NCI-H1417 treated with DMSO at 0.1 percent for 48 hours (cell line): ENCODE results near the gene EXD3.
"Not testable (repeated sequence)": the region's sequence is repeated elsewhere in the genome, so short reads cannot be mapped to it uniquely, and the experiment has no call there.

Experiments
- DNase-seq: peaks from one replicate; lab custom pipeline; 2025; lab: John Stamatoyannopoulos, UW

EXD3 gene

DNA sequence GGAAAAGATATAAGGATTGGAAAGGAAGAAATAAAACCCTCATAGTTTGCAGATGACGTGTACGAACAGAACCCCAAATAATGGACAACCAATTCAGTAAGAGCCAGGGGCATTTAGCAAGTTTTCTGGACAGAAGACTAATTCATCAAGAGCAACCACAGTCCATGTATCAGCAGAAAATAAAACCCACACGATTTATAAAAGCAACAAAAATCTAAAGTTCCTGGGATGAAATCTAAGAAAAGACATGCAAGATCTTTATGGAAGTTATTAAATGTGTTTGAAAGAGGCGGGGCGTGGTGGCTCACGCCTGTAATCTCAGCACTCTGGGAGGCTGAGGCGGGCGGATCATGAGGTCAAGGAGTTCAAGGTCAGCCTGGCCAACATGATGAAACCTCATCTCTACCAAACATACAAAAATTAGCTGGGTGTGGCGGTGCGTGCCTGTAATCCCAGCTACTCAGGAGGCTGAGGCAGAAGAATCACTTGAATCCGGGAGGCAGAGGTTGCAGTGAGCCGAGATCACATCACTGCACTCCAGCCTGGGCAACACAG lies 83.0 kb downstream of the EXD3 start:
- not testable (repeated sequence) for DNase-seq

DNA sequence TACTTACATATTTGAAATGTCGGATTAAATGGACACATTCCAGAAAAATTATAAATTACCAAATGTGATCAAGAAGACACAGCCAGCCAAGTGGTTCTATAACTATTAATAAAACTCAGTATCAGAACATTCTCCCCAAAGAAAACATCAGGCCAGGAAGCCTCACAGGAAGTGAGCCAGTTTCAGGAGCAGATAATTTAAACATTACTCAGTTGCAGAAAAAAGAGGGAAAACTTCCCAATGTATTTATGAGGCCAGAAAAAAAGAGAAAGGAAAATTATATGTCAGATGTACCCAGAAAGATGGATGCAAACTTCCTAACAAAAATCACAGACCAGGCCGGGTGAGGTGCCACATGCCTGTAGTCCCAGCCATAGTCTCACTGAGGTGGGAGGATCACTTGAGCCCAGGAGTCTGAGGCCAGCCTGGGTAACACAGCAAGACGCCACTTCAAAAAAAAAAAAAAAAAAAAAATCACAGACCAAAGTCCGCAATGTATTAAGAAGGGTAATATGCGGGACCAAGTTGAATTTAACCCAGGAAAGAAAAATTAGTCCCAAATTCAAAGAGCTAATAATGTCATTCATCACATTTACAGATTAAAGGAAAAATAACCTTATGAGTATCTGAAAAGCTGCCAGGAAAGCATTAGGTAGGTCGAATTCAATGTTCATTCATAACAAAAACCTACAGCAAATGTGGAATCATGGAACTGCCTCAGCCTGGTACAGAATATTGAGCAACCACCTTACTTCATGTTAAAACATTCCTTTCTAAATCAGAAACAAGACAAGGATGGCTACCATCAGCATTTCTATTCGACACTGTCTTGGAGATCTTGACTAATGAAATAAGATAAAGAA lies 83.7 kb downstream of the EXD3 start:
- no peak for DNase-seq

DNA sequence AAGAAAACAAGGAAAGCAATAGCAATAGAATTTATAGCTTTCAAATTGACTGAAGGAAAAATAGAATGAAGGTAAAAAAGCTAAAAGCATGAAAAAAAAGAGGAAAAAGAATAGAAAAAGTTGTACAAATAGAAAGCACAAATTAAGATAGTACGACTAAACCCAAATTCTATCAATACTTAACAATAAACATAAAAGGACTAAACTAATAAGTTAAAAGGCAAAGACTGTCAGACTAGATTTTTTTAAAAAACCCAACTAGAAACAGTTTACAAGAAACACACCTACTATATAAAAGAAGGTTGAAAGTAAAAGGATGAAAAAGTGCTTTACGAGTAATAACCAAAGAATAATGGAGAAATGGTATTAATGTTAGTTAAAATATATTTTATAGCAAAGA lies 86.2 kb downstream of the EXD3 start:
- no peak for DNase-seq

DNA sequence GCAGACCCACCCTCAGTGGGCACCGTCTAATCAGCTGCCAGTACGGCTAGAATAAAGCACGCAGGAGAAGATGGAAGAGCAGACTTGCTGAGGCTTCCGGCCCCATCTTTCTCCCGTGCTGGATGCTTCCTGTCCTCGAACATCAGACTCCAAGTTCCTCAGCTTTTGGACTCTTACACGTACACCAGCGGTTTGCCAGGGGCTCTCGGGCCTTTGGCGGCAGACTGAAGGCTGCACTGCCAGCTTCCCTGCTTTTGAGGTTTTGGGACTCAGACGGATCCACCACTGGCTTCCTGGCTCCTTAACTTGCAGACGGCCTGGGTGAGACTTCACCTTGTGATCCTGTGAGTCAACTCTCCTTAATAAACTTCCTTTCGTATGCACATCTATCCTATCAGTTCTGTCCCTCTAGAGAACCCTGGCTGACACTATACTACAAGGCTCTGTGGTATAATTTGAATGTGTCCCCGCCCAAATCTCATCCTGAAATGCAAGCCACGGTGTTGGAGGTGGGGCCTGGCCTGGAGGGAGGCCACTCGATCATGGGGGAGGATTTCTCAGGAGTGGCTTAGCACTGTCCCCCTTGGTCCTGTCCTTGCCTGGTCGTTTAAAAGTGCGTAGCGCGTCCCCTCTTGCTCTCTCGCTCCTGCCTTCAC lies 89.8 kb downstream of the EXD3 start:
- DNase-seq = no peak

DNA sequence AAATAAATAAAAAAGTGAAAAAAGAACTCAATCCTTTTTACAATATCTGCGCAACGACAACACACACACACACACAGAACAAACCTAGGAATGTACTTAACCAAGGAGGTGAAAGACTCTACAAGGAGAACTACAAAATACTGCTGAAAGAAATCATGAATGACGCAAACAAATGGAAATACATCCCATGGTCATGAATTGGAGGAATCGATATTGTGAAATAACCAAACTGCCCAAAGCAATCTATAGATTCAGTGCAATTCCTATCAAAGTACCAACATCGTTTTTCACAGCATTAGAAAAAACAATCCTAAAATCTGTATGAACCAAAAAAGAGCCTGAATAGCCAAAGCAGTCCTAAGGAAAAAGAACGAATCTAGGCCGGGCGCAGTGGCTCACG lies 91.0 kb downstream of the EXD3 start:
- DNase-seq = no peak

DNA sequence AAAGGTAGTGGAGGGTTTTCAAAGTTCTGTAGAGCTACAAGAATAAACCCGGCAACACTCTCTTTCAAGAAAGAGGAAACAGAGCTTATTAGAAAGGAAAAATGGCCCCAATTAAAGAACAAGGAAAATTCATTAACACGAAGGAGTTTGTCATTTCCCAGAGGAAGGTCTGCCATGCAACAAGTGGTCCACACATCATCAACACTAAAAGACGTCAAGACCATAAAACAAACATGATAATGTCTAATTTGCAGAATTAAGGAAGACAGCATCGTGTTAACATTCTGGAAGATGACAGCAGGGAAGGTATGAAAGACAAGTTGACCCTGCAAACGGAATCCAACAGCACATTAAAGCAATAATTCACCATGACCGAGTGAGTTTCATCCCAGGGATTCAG lies 92.3 kb downstream of the EXD3 start:
- DNase-seq = no peak

DNA sequence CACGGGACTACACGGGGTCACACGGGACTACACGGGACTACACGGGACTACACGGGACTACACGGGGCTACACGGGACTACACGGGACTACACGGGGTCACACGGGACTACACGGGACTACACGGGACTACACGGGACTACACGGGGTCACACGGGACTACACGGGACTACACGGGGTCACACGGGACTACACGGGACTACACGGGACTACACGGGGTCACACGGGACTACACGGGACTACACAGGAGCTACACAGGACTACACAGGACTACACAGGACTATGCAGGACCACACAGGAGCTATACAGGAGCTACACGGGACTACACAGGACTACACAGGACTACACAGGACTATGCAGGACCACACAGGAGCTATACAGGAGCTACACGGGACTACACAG lies 93.4 kb downstream of the EXD3 start:
- DNase-seq = not testable (repeated sequence)

DNA sequence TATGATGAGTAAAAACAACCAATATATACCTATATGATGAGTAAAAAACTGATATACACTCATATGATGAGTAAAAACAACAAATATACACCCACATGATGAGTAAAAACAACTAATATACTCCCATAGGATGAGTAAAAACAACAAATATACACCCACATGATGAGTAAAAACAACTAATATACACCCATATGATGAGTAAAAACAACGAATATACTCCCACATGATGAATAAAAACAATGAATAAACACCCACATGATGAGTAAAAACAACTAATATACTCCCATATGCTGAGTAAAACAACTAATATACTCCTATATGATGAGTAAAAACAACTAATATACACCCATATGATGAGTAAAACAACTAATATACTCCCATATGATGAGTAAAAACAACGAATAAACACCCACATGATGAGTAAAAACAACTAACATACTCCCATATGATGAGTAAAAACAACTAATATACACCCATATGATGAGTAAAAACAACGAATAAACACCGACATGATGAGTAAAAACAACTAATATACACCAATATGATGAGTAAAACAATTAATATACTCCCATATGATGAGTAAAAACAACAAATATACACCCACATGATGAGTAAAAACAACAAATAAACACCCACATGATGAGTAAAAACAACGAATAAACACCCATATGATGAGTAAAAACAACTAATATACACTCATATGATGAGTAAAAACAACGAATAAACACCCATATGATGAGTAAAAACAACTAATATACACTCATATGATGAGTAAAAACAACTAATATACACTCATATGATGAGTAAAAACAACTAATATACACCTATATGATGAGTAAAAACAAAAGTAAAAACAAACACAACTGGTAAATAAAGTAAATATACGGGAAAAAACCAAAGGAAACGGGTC lies 95.1 kb downstream of the EXD3 start:
- DNase-seq = not testable (repeated sequence)

DNA sequence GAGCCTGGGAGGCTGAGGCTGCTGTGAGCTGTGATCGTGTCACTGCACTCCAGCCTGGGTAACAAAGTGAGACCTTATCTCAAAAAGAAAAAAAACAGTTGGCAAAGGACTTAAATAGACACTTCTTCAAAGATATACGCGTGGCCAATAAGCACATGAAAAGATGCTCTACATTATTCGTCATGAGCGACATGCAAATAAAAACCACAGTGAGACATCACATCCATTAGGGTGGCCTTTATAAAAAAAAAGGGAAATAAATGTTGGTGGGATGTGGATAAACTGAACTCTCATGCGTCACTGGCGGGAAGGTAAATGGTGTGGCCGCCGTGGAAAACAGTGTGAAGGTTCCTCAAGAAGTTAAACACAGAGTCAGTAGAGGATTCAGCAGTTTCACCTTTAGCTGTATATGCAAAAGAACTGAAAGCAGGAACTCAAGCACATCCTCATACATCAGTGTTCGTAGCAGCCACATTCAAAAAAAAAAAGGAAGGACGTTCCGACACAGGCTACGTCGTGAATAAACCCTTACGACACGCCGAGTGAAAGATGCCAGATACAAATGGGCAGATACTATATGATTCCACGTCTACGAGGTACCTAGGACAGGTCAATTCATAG lies 96.4 kb downstream of the EXD3 start:
- no peak for DNase-seq

DNA sequence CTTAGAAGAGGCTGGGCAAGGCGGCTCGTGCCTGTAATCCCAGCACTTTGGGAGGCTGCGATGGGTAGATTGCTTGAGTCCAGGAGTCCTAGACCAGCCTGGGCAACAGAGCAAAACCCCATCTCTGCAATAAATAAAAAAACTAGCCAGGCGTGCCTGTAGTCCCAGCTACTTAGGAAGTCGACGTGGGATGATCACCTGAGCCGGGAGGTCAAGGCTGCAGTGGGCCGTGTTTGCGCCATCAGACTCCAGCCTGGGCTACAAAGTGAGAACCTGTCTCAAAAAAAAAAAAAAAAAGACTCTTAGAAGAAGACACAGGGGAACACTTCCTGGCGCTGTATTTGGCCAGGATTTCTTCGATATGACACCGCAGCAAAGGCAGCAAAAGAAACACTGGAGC lies 97.2 kb downstream of the EXD3 start:
- no peak for DNase-seq

DNA sequence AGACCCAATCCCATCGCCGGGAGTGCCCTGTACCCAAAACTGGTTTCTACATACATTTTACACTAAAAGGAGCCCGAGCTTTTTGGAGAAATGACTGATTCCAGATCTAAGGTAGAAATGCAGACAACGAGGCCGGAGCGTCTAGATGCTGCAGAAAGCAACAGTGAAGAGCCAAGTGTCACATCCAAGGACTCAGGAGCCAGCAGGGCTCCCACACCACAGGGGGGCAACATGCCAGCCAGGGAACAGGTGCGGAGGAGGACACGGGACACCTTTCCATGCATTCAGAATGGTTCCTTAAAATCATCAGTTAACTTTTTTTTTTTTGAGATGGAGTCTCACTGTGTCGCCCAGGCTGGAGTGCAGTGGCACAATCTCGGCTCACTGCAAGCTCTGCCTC lies 97.8 kb downstream of the EXD3 start:
- DNase-seq = no peak

DNA sequence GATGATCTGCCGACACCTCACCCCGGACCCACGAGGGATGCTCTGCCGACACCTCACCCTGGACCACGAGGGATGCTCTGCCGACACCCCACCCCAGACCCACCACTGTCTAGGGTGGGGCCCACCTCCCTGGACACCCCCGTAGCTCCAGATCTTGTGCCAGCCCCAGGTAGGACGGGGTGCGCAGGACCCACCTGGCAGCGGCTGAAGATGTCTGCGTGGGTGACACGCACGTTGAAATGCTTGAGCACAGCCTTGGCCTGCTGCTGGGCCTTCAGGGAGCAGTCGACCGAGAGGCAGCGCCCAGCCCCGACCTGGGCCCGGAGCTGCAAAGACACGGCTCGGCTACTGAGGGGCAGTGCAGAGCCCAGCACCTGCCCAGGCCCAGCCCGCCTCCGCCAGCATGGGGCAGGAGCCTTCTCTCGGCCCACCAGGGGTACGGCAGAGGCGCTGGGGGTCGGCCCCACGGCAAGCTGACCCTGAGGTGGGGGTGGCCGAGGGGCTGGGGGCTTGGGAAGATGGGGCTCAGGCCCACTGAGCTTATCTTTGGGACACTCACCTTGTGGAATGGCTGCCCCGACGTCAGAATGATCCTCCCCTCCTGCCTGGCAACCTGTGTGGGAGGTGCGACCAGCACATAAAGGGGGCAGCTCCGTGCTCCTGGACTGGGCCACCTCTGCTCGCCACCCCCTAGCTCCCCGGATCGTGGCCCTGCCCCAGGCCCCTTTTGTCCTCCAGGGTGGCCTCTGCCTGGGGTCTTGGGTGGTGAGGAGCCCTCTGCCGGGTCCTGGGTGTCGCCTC lies 99.2 kb downstream of the EXD3 start:
- no peak for DNase-seq

DNA sequence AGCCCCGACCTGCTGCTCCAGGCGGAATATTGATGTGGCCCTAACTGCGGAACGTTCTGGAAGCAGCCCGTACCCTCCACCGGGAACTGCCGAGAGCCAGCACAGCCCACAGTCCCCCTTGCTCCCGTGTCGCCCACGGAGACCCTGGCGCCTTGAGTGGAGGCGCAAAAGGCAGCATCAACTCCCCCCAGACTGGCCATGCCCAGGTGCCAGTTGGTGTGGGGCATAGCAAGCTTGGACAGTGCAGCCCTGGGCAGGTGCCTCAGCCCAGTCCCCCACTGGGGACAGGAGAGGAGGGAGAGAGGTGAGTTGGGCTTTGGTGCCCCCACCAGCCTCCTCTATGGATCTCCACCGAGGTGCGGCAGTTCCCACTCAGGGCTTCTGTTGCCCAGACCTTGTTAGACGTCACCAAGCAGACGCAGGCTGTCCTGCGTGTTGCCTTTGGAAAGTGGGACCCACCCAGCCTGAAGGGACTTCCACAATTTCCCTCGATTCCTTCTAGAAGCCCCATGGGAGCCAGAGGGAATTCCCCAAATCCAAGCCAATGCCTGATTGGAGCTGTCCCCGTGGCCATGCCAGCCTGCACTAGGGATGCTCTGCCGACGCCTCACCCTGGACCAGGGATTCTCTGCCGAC lies 101.1 kb downstream of the EXD3 start:
- DNase-seq = no peak

DNA sequence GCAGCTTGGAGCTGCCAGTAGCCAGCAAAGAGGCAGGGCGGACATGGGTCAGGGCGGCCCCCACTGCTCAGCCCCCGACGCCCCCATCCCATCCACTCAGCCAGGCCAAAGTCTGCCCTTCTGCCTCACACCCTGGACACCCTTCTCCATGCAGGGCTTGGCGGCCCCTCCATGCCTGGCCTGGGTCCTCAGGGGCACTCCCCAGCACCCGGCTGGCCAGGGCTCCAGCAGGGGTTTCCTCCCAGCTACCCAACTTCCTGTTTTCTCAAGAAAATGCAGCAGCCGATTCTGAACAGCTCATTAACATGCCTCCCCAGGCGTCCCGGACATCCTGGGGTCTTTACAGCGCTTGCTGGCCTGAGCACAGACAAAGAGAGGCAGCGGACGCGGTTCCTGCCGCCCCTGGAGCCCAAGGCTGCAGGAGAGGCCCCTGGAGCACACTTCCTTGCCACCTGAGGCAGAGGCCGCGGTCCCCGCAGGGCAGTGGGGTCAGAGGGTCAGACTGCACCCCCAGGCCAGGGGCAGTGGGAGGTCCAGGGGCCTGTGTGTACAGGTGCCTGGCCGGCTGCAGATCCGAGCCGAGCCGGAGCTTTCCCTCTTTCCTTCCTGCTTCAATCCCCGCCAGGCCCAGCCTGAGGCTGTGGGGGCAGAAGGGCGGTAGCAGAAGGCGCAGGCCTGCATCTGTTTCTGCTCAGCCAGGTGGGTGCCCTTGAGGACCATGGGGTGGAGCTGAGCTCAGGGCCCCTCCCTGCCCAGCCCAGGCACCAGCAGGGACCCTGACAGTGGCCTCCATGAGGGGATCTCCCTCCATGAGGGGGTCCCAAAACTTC lies 102.2 kb downstream of the EXD3 start:
- no peak for DNase-seq

DNA sequence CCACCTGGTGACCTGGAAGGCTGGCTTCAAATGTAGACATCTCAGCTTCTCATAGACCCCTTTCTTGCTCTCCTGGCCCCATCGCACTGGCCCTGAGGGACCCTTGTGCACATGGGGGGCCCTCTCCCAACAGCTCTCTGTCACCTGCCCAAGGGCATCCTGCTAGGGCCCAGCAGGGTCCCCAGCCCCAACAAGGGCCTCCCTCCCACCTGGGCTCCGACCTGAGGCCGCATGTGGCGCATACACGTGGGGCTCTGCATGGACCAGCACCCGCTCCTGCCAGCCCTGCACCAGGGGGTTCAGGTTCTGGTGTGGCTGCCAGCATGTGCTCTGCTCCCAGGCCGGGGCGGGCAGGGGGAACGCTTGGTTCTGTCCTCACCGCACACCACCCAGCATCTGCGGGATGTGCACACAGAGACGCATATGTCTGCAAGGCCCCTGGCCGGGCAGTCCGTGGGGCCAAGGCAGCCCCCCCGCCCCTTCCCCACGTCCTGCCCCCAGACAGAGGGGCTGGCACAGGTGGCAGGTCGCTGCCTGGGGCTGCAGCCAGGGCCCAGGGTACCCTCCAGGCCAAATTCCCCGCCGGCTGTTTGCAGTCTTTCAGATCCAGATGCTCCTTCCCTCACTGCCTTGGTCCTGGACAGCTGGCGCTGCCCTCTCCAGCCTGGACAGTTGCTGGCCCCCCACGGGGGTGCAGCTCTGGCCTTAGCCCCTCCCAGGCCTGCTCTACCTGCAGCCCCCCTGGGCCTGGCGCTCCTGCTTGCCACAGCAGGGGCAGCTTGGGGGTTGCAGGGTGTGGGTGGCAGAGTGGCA lies 103.0 kb downstream of the EXD3 start:
- DNase-seq = no peak

DNA sequence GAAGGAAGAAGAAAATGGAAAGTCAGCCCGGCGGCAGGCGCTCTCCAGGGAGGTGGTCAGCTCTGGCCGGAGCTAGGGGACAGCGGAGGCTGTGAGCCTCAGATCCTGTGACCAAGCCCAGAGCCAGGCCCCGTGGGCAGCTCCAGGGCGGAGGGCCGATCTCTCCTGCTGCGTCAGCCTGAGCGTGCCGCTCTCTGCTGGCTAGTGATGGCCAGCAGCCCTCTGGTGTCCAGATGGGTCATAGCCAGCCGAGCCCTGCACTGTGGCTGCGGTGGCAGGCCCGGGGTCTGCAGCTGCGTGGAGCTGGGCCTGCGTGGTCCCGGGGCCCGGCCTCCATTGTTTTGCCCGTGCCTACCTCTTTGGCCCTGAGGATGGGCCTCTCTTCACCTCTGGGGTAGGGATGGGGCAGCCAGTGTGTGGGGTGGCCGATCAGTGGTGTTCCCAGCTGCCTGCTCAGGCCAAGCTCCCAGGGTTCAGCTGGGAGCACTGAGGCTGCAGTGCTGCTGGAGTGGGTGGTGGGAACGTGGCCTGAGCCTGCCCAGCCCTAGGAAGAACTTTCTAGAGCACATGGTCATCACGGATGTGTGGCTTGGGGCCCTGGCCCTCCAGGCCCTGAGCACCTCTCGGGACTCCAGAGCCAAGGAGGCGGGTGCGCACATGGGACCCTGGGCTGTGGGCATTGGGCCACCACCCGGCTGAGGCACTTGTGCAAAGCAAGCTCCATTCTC lies 103.8 kb downstream of the EXD3 start:
- DNase-seq = no peak

DNA sequence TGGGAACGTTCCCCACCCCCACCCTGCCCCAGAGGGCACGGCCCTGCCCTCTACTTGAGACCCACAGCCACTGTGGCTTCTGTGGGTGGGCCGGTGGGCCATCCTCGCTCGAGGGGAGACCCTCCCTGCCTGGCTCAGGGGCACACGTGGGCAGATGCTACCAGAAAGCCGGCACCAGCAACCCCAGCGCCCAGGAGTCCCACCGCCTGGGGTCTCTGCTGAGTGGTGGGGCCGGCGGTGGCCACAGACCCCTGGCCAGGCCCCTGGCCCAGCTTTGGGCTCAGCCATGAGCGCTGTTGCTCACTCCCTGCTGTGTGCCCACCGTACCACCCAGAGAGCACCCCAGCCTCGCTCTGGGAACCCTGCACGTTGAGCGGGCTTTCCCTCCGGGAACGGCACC lies 104.4 kb downstream of the EXD3 start:
- DNase-seq = no peak
